ENCODE results near the gene ACER3. TPM values are rescaled to one million over a fixed set of nuclear protein-coding genes. Genes with fewer than 3 reads are reported as not detected.
A peak's percentile ranks its signal among the peaks of the same experiment; 100 is the strongest.
"Not testable (repeated sequence)": the region's sequence is repeated elsewhere in the genome, so short reads cannot be mapped to it uniquely, and the experiment has no call there.

The ACER3 gene
- total RNA-seq, 1 donor from 2014 or later, result 12.4 TPM

DNA sequence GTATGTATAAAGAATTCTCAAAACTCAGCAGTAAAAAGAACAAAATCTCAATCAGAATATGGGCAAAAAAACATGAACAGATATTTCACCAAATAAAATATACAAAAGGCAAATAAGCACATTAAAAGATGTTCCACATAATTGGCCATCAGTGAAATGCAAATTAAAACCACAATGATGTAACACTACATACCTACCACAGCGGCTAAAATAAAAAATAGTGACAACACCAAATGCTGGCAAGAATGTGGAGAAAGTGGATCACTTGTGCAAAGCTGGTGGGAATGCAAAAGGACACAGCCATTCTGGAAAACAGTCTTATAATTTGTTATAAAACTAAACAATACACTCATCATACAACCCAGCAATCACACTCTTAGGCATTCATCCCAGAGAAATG lies 38.3 kb upstream of the ACER3 start:
- FAIRE-seq (no peak), DNase-seq (ENCODE audit: low read depth) (no peak)
- no peaks in the 10 kb centered on the region for H3K36me3 ChIP-seq (ENCODE audit: control insufficient read depth, insufficient read depth, low read length)
- TF ChIP-seq, protein P1, sequence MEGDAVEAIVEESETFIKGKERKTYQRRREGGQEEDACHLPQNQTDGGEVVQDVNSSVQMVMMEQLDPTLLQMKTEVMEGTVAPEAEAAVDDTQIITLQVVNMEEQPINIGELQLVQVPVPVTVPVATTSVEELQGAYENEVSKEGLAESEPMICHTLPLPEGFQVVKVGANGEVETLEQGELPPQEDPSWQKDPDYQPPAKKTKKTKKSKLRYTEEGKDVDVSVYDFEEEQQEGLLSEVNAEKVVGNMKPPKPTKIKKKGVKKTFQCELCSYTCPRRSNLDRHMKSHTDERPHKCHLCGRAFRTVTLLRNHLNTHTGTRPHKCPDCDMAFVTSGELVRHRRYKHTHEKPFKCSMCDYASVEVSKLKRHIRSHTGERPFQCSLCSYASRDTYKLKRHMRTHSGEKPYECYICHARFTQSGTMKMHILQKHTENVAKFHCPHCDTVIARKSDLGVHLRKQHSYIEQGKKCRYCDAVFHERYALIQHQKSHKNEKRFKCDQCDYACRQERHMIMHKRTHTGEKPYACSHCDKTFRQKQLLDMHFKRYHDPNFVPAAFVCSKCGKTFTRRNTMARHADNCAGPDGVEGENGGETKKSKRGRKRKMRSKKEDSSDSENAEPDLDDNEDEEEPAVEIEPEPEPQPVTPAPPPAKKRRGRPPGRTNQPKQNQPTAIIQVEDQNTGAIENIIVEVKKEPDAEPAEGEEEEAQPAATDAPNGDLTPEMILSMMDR (IDR thresholded peaks at IDR 0.05; ENCODE audit: insufficient read depth, low read length, severe bottlenecking), result no peak
- H3K4me3 ChIP-seq (ENCODE audit: low read depth, low read length), result no peak overlapping the region
- no peaks in the 10 kb centered on the region for H3K27me3 ChIP-seq (ENCODE audit: control insufficient read depth, insufficient read depth, low read length)

DNA sequence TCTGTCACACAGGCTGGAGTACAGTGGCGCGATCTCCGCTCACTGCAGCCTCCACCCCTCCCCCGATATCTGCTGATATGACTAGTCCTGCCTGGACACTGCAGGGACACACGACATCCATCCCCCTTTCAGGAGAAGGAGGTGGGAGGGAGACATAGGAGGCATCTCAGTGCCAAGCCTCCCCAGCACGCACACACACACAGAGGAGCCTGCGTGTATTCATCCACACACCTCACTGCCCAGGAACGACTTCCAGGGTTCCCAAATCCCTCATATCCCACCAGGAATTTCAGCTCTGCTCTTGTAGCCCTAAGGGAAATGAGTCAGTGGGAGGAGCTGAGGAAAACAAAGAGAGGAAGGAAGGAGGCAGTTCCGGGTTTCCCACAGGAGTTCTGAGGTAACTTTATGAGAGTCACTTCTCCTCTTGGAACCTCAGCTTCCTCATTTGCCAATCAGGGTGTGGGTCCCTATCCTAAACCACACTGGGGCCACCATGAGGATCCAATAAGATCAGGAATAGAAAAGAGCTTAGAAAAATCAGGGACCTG lies 37.2 kb upstream of the ACER3 start:
- Histone ChIP-seq H3K36me3 (ENCODE audit: control insufficient read depth, insufficient read depth, low read length) (no peaks in the 10 kb centered on the region), H3K4me3 (ENCODE audit: low read depth, low read length) (no peak overlapping the region), H3K27me3 (ENCODE audit: control insufficient read depth, insufficient read depth, low read length) (no peaks in the 10 kb centered on the region)
- DNase-seq (ENCODE audit: low read depth) (peak; percentile 96), FAIRE-seq (no peak)
- TF ChIP-seq, protein P1 (IDR thresholded peaks at IDR 0.05; ENCODE audit: insufficient read depth, low read length, severe bottlenecking), result no peak

DNA sequence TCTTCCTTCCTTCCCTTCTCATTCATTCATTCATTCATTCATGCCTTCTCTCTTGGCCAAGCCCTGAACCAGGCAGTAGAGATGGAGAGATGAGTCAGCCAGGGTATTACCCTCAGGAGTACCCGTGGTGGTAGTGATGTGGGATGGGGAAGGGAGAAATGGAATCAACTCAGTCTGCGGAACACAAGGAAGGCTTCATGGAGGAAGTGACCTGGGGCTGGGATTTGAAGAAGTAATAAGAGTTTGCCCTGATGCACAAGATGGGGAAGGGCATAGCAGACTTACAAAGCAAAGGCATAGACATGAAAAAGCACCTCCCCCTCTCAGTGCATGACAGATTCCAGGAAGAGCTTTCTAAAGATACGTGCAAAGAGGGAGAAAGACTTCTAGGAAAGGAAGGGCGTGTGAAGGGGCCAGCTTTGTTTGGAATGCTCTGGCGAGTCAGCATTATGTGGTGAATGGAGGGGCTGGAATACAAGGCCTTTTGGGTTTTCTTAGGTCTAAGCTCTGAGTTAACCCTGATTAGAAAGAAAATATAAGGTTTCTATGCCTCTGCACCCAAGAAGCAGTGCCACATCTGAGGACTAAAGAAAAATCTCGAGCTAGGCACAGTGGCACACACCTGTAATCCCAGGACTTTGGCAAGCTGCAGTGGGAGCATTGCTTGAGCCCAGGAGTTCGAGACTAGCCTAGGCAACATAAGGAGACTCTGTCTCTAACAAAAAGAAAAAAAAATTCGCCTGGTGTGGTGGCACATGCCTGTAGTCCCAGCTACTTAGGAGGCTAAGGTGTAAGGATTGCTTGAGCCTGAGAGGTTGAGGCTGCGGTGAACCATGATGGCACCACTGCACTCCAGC lies 36.4 kb upstream of the ACER3 start:
- FAIRE-seq (no peak), DNase-seq (ENCODE audit: low read depth) (peak; percentile 73)
- TF ChIP-seq, protein P1 (IDR thresholded peaks at IDR 0.05; ENCODE audit: insufficient read depth, low read length, severe bottlenecking), result no peak
- no peaks in the 10 kb centered on the region for H3K27me3 ChIP-seq (ENCODE audit: control insufficient read depth, insufficient read depth, low read length)
- H3K36me3 ChIP-seq (ENCODE audit: control insufficient read depth, insufficient read depth, low read length), result no peaks in the 10 kb centered on the region
- H3K4me3 ChIP-seq (ENCODE audit: low read depth, low read length), result no peak overlapping the region

DNA sequence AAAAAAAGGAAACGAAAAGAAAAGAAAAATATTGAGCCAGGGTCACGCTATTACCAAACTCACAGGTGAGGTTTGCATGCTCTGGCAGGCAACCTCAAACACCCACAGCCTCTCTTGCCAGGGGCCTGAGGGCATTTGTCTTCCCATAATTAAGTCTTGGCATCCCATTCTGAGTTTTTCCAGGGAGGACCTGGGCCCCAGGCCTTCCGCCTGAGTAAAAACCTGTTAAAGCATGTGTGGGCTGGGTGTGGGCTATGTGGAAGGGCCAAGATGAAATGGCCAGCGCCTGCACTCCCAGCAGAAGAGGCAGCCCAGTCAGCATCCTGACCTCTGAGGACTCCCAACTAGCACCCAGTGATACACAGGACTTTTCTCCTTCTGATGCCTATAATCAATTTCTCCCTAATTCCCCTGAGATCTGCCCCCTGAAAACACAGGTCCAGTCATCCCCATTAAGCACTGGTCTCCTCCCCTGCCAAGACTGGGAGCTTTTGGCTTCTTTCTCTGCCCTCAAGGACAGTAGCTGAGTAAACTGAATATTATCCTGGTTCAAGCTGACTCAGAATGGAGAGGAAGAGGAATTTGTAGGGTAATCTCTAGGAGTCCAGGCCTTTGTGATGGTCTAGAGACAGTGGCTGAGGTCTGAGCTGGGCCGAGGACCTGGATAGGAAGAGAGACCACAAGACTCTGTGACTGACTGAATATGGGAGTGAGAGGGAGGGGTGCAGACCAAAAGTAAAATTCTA lies 35.6 kb upstream of the ACER3 start:
- H3K36me3 ChIP-seq (ENCODE audit: control insufficient read depth, insufficient read depth, low read length), result no peaks in the 10 kb centered on the region
- DNase-seq (ENCODE audit: low read depth) (peak; percentile 95), FAIRE-seq (peak; percentile 23)
- TF ChIP-seq, protein P1 (IDR thresholded peaks at IDR 0.05; ENCODE audit: insufficient read depth, low read length, severe bottlenecking), result no peak
- no peaks in the 10 kb centered on the region for H3K27me3 ChIP-seq (ENCODE audit: control insufficient read depth, insufficient read depth, low read length)
- H3K4me3 ChIP-seq (ENCODE audit: low read depth, low read length), result no peak overlapping the region

DNA sequence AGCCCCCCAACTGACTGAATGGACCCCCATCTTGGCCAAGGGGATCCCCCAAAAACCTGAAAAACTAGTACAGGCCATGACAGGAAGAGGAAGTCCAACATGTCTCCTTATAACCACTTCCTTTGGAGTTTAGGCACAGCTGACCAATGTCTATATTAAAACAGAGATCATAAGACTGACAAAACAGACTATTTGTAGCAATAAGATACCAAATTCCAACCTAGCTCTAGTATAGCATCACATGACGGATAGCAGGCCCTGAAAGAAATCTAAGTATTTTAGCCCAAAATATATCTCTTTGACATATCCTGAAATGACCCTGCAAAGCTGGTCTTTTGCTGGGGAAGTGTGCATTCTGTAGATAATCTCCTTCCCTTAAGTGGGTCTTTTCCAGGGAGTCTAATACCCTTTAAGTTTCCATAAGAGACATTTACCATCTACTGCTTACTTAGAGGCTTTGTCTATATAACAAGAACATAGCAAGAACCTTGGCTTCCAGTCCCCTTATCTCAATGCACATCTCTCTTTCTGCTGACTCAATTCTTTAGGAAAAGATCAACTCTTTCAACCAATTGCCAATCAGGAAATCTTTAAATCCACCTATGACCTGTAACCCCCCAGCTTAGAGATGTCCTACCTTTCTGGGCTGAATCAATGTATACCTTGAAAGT lies 34.9 kb upstream of the ACER3 start:
- no peak overlapping the region for H3K4me3 ChIP-seq (ENCODE audit: low read depth, low read length)
- TF ChIP-seq, protein P1 (IDR thresholded peaks at IDR 0.05; ENCODE audit: insufficient read depth, low read length, severe bottlenecking), result no peak
- no peaks in the 10 kb centered on the region for H3K27me3 ChIP-seq (ENCODE audit: control insufficient read depth, insufficient read depth, low read length)
- no peaks in the 10 kb centered on the region for H3K36me3 ChIP-seq (ENCODE audit: control insufficient read depth, insufficient read depth, low read length)
- no peak for FAIRE-seq
- no peak for DNase-seq (ENCODE audit: low read depth)

DNA sequence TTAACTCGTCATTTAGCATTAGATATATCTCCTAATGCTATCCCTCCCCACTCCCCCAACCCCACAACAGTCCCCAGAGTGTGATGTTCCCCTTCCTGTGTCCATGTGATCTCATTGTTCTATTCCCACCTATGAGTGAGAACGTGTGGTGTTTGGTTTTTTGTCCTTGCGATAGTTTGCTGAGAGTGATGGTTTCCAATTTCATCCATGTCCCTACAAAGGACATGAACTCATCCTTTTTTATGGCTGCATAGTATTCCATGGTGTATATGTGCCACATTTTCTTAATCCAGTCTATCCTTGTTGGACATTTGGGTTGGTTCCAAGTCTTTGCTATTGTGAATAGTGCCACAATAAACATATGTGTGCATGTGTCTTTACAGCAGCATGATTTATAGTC lies 34.2 kb upstream of the ACER3 start:
- not testable (repeated sequence) for DNase-seq (ENCODE audit: low read depth); H3K4me3 ChIP-seq (ENCODE audit: low read depth, low read length); H3K36me3 ChIP-seq (ENCODE audit: control insufficient read depth, insufficient read depth, low read length); H3K27me3 ChIP-seq (ENCODE audit: control insufficient read depth, insufficient read depth, low read length); FAIRE-seq

DNA sequence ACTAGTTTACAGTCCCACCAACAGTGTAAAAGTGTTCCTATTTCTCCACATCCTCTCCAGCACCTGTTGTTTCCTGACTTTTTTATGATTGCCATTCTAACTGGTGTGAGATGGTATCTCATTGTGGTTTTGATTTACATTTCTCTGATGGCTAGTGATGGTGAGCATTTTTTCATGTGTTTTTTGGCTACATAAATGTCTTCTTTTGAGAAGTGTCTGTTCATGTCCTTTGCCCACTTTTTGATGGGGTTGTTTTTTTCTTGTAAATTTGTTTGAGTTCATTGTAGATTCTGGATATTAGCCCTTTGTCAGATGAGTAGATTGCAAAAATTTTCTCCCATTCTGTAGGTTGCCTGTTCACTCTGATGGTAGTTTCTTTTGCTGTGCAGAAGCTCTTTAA lies 33.7 kb upstream of the ACER3 start:
- H3K4me3 ChIP-seq (ENCODE audit: low read depth, low read length); H3K36me3 ChIP-seq (ENCODE audit: control insufficient read depth, insufficient read depth, low read length); H3K27me3 ChIP-seq (ENCODE audit: control insufficient read depth, insufficient read depth, low read length); FAIRE-seq; DNase-seq (ENCODE audit: low read depth): not testable (repeated sequence)

Data from bronchial epithelial cell (primary cell).